GM18858 (cell line): Measurements from ENCODE around the gene GCK.

Experiments used
- ATAC-seq: cut with Tn5 transposase; IDR thresholded peaks from one replicate; pipeline ENCODE4 v1.9.1; 2021; ENCODE audit not compliant: unreplicated experiment

The GCK gene

GRCh38 chr7:44222776-44223261 lies 33.6 kb upstream of the GCK start:
- no peak for ATAC-seq

- no peak for ATAC-seq
Measured at GRCh38 chr7:44222074-44222473, 32.8 kb upstream of the GCK start.

- no peak for ATAC-seq
Measured at GRCh38 chr7:44221231-44221791, 32.1 kb upstream of the GCK start.

- ATAC-seq: no peak
Measured at GRCh38 chr7:44220358-44221112, 31.3 kb upstream of the GCK start.

- ATAC-seq: no peak
Measured at GRCh38 chr7:44220046-44220357, 30.8 kb upstream of the GCK start.

- ATAC-seq: no peak
Measured at GRCh38 chr7:44219371-44220045, 30.3 kb upstream of the GCK start.

- ATAC-seq: no peak
Measured at GRCh38 chr7:44218418-44219201, 29.4 kb upstream of the GCK start.

GRCh38 chr7:44217852-44218402 lies 28.7 kb upstream of the GCK start:
- ATAC-seq: no peak

GRCh38 chr7:44217223-44217714 lies 28.0 kb upstream of the GCK start:
- ATAC-seq: no peak

GRCh38 chr7:44216521-44217222 lies 27.4 kb upstream of the GCK start:
- ATAC-seq: no peak

- no peak for ATAC-seq
Measured at GRCh38 chr7:44216019-44216418, 26.8 kb upstream of the GCK start.

- no peak for ATAC-seq
Measured at GRCh38 chr7:44215531-44215930, 26.3 kb upstream of the GCK start.

- no peak for ATAC-seq
Measured at GRCh38 chr7:44213877-44214388, 24.7 kb upstream of the GCK start.

- no peak for ATAC-seq
Measured at GRCh38 chr7:44213206-44213876, 24.1 kb upstream of the GCK start.

- no peak for ATAC-seq
Measured at GRCh38 chr7:44212581-44213184, 23.4 kb upstream of the GCK start.

GRCh38 chr7:44212018-44212417 lies 22.8 kb upstream of the GCK start:
- ATAC-seq: no peak

- ATAC-seq: no peak
Measured at GRCh38 chr7:44211126-44211675, 22.0 kb upstream of the GCK start.

GRCh38 chr7:44210107-44210506 lies 20.9 kb upstream of the GCK start:
- no peak for ATAC-seq

GRCh38 chr7:44208085-44208484 lies 18.8 kb upstream of the GCK start:
- no peak for ATAC-seq
